HUES64 (cell line): ENCODE results near the gene MLC1. TPM values are rescaled to one million over a fixed set of nuclear protein-coding genes. Genes with fewer than 3 reads are reported as not detected.

Experiments used
- H3K27ac ChIP-seq: 2 replicates; pipeline ENCODE4 v1.7.0; 2013; ENCODE audit warnings: low read depth, low read length, inconsistent platforms
- H3K27me3 ChIP-seq: 2 replicates; pipeline ENCODE4 v1.6.1; 2013; ENCODE audit warnings: mild to moderate bottlenecking, low read length; ENCODE audit not compliant: insufficient read depth
- H3K36me3 ChIP-seq: 2 replicates; pipeline ENCODE4 v1.6.1; 2013; ENCODE audit warnings: mild to moderate bottlenecking, low read length; ENCODE audit not compliant: insufficient read depth
- H3K4me1 ChIP-seq: 2 replicates; pipeline ENCODE4 v1.6.1; 2013; ENCODE audit warnings: mild to moderate bottlenecking, low read length, moderate library complexity; ENCODE audit not compliant: insufficient read depth
- H3K4me3 ChIP-seq: 2 replicates; pipeline ENCODE4 v1.5.1; 2013; ENCODE audit warnings: mild to moderate bottlenecking, low read length, moderate library complexity
- H3K9ac ChIP-seq: 2 replicates; pipeline ENCODE4 v1.6.1; 2013; ENCODE audit warnings: mild to moderate bottlenecking, low read depth, low read length
- H3K9me3 ChIP-seq: 2 replicates; pipeline ENCODE4 v1.6.1; 2013; ENCODE audit warnings: low read depth, low read length; ENCODE audit not compliant: insufficient read depth
- WGBS: fragments of 150-250, 120-280 bp; methylation state at CpG from one replicate; pipeline ENCODE4 v1.1.7; 2013; ENCODE audit warnings: missing lambda C conversion rate; 5-methylcytosine and 5-hydroxymethylcytosine counted together
- polyA plus RNA-seq, 2 experiments: library from polyadenylated mRNA; stranded (reverse); fragments of 50-300 nt; gene quantifications; one replicate each; pipeline ENCODE4 v1.2.3, GENCODE V29; 2013

The MLC1 gene
- polyA plus RNA-seq (2013, experiment 1 of 2), result 0.35 TPM
- 0.89 TPM for polyA plus RNA-seq (2013, experiment 2 of 2)

DNA sequence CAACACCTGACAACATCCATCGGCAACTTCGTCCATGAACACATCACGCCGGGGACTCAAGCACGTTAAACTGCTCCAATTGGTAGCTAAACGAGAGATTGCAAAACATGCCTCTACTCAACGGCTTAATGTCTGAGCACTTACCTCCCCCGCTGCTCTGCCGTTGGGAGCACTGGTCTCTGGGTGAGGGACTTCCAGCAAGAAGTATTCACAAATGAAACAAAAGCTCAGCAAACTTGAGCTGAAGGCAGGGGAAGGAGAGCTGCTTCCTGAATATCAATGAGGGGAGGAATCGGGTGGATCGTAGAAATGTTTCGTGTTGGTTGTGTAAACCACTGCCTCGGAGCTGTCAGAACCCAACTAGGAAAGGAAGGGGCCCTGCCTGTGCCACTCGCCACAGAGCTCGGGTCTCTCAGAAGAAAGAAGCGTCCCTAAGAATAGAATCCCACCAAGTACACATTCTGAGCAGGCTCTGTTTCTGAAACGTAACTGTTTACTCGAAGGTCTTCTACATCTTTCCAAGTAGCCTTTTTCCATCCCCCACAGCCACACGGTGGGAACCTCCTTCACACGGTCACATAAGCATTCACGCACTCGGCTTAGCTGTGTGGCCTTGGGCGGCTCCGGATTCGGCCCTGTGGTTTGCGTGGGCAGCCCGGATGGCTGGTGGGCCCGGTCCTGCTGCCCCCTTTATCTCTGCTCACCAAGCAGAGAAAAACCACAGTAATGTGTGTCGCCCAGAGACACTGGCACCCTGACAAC, at the start of gene MLC1:
TSS of gene MLC1 (minus strand) at position 216 of the 762 bp plus-strand sequence. CDS start 524 bp downstream, outside the sequence.
- Histone ChIP-seq H3K36me3 (no peaks in the 10 kb centered on the region), H3K9ac (no peak within 1 kb of the TSS), H3K9me3 (no peaks in the 10 kb centered on the region), H3K27ac (no peak within 1 kb of the TSS), H3K4me1 (peaks cover 12% of the 10 kb centered on the region), H3K4me3 (no peak within 1 kb of the TSS), H3K27me3 (no peaks in the 10 kb centered on the region)
- WGBS, result 59% methylated on average over 29 of the region's 29 CpGs

DNA sequence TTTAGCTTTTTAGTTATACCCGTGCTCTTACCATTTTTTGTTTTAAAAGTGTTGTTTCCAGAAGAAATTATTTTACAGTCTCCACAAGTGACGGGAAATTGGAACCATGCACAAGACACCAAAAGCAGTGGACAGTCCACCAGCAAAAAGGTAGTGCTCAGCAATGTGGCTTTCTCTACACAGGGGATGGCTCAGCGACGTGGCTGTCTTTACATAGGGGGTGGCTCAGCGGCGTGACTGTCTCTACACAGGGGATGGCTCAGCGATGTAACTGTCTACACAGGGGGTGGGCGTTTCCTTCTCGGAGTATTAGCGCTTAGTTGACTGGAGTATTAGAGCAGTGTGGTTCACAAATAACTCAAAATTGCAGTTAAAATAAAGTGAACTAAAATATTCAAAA, 49.3 kb upstream of the MLC1 start:
- H3K9ac ChIP-seq, result no peak overlapping the region
- no peaks in the 10 kb centered on the region for H3K9me3 ChIP-seq
- H3K27me3 ChIP-seq, result no peaks in the 10 kb centered on the region
- no peaks in the 10 kb centered on the region for H3K36me3 ChIP-seq
- WGBS, result 91% methylated on average over 10 of the region's 10 CpGs
- no peaks in the 10 kb centered on the region for H3K4me1 ChIP-seq
- H3K4me3 ChIP-seq, result no peak overlapping the region
- H3K27ac ChIP-seq, result no peak overlapping the region

DNA sequence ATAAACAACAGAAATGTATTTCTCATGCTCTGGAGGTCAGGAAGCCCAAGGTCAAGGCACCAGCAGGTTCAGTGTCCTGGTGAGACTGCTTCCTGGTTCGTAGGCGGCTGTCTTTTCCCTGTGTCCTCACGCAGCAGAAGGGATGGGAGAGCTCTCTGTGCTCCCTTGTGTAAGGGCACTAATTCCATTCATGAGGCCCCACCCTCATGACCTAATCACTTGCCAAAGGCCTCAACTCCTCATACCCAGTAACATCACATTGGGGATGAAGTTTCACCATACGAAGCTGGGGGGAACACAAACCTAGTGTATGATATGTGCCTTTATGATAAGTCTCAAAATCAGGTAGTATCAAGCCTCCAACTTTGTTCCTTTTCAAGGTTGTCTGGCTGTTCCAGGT, 46.7 kb upstream of the MLC1 start:
- H3K4me1 ChIP-seq, result no peaks in the 10 kb centered on the region
- WGBS, result 88% methylated on average over 4 of the region's 4 CpGs
- no peak overlapping the region for H3K9ac ChIP-seq
- no peaks in the 10 kb centered on the region for H3K9me3 ChIP-seq
- H3K36me3 ChIP-seq, result no peaks in the 10 kb centered on the region
- no peak overlapping the region for H3K27ac ChIP-seq
- no peaks in the 10 kb centered on the region for H3K27me3 ChIP-seq
- H3K4me3 ChIP-seq, result no peak overlapping the region

DNA sequence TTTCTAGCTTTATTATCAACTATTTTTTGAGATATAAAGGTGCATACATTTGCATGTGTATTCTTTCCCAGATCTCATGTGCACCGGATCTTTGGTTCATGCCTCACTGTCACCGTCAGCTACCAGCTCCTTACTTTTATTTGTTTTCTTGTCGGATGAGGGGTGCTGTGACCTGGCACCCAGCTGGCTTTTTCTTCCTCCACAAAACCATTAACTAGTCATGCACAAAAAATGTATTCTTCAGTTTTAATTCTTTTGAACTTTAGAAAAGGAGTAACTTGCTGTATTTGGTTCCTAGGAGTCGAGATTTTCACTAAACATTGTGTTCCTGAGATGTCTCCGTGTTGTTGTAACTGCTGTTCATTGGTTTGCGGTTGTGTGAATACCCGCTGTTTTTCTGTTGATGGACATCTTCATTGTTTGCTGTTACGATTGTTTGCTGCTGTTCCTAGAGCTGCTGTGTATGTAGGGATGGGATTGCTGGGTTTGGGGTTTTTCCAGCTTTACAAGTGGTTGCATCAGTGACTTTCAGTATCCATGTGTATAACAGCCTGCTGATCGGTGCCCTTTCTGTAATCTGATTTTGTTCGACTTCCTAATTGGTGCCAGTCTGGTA, 44.0 kb upstream of the MLC1 start:
- Histone ChIP-seq H3K36me3 (no peaks in the 10 kb centered on the region), H3K9me3 (no peaks in the 10 kb centered on the region), H3K4me3 (no peak overlapping the region), H3K27me3 (no peaks in the 10 kb centered on the region), H3K9ac (no peak overlapping the region), H3K4me1 (no peaks in the 10 kb centered on the region), H3K27ac (no peak overlapping the region)
- 94% methylated on average over 10 of the region's 10 CpGs for WGBS

DNA sequence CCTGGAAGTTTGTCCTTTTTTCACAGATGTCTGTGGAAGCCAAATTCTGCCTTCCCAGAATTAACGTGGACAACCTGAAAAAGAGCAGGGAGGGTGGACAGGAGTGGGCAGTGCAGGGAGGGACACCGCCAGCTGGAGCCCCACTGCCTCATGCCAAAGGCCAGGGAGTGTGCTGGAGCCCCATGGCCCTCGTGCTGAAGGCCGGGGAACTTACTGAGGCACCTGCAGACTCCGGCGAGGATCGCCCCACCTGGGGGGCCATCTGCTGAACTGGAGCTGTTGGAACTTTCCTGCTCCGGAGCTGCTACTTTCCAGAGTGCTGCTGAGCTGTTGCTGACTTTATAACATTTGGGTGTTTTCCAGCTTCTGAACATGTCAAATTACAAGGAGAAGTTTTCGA, 39.8 kb upstream of the MLC1 start:
- Histone ChIP-seq H3K27ac (no peak overlapping the region), H3K27me3 (0 out of 2 replicates have a peak, but pooled peaks cover 4% of the 10 kb centered on the region), H3K36me3 (no peaks in the 10 kb centered on the region), H3K4me1 (no peaks in the 10 kb centered on the region), H3K9me3 (0 out of 2 replicates have a peak, but pooled peaks cover 6% of the 10 kb centered on the region), H3K9ac (no peak overlapping the region), H3K4me3 (no peak overlapping the region)
- 92% methylated on average over 9 of the region's 9 CpGs for WGBS

DNA sequence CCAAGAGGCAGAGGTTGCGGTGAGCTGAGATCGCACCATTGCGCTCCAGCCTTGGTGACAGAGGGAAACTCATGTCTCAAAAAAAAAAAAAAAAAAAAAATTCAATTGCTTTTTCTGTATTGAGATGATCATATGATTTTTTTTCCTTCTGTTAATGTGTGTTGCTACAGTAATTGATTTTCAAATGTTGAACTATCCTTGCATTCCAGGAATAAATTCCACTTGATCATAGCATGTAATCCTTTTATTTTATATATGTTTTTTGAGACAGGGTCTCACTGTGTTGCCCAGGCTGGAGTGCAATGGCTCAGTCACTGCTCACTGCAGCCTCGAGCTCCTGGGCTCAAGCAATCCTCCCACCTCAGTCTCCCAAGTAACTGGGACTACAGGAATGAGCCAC, 37.9 kb upstream of the MLC1 start:
- Histone ChIP-seq H3K4me1 (no peaks in the 10 kb centered on the region), H3K4me3 (no peak overlapping the region), H3K27me3 (0 out of 2 replicates have a peak, but pooled peaks cover 4% of the 10 kb centered on the region), H3K27ac (no peak overlapping the region), H3K9ac (no peak overlapping the region), H3K9me3 (0 out of 2 replicates have a peak, but pooled peaks cover 6% of the 10 kb centered on the region), H3K36me3 (no peaks in the 10 kb centered on the region)
- 95% methylated on average over 4 of the region's 4 CpGs for WGBS

DNA sequence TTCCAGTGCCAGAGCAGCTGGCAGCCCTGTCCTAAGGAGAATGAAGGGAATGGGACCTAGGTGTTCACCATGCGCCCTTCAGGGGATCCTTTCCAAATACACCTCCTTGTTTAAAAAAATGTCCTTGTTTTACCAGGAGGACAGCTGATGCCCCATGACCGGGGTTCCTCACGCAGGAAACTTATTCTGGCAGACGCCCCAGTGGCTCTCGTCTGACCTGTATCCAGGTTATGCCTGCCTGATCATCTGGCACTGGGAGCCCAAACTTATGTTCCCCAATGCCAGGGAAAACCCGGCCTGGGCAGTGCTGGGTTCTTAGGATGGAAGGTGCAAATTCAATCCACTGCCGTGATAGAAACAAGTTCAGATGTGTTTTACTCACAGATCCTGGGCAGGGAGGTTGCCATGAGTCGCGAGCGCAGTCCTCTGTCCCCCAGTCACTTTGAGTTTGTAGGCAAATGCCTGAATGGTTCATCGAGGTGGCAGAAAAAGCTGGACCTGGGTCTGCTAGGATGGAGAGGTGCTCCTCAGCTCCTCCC, 36.0 kb upstream of the MLC1 start:
- Histone ChIP-seq H3K4me1 (no peaks in the 10 kb centered on the region), H3K27me3 (0 out of 2 replicates have a peak, but pooled peaks cover 4% of the 10 kb centered on the region), H3K27ac (no peak overlapping the region), H3K9ac (no peak overlapping the region), H3K9me3 (0 out of 2 replicates have a peak, but pooled peaks cover 6% of the 10 kb centered on the region), H3K4me3 (no peak overlapping the region), H3K36me3 (no peaks in the 10 kb centered on the region)
- WGBS, result 86% methylated on average over 11 of the region's 11 CpGs

DNA sequence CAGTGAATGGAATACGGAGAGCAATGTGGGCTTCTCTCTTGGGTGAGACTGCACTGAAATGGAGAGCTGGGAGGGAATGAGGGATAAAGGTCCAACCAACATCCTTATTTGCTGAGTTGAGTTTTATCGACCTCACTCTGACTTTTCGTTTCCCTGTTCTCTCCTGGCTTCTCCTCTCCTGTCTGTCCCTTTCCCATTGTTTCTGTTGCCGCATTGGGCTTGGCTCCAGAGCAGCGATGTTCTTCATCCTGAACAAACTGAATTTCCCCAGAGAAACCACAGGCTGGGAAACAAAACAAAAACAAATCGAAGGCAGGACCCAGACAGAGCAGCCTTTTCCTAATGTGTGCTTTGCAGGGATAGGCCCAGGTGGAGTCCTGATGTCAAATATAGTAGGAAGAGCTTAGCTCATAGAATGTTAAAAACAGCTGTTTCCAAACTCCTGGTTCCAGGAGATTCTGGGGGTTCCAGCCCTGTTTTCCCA, 34.6 kb upstream of the MLC1 start:
- 89% methylated on average over 6 of the region's 6 CpGs for WGBS
- peaks cover 1% of the 10 kb centered on the region; the same call in 1 of the 2 replicates for H3K4me1 ChIP-seq
- 0 out of 2 replicates have a peak, but pooled peaks cover 4% of the 10 kb centered on the region for H3K27me3 ChIP-seq
- H3K4me3 ChIP-seq, result no peak overlapping the region
- H3K36me3 ChIP-seq, result no peaks in the 10 kb centered on the region
- H3K9me3 ChIP-seq, result 0 out of 2 replicates have a peak, but pooled peaks cover 6% of the 10 kb centered on the region
- H3K9ac ChIP-seq, result no peak overlapping the region
- no peak overlapping the region for H3K27ac ChIP-seq

DNA sequence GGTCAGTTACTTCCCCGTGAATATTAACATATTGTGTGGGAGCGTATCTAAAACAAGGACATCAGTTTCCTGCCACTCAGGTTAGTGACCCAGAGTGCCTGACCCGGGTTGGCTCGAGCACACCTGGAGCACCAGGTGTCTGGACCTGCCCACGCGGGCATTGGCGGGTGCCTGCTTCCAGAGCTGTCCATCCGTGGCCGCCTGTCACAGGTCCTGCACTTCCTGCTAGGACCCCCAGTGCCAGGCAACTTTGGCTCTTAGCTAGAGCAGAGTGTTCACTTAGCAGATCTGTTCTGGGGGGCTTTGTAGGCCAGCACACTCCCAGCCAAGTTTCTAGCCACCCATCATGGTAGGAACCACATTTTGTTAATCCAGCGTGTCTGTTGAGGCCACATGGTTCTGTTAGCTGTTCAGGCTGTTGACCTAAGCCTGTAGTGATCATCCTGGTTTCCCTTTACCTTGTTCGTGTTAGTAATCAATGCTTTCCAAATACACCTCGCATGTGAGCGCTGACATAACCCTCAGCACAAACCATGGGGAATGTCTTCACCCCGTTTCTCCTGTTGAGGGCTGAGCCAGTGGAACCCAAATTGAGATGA, 34.0 kb upstream of the MLC1 start:
- no peak overlapping the region for H3K4me3 ChIP-seq
- H3K4me1 ChIP-seq, result peaks cover 4% of the 10 kb centered on the region; the same call in 1 of the 2 replicates
- H3K36me3 ChIP-seq, result no peaks in the 10 kb centered on the region
- whole genome bisulfite sequencing, result 88% methylated on average over 14 of the region's 14 CpGs
- H3K9ac ChIP-seq, result no peak overlapping the region
- H3K27me3 ChIP-seq, result 0 out of 2 replicates have a peak, but pooled peaks cover 4% of the 10 kb centered on the region
- H3K9me3 ChIP-seq, result 0 out of 2 replicates have a peak, but pooled peaks cover 6% of the 10 kb centered on the region
- H3K27ac ChIP-seq, result no peak overlapping the region

DNA sequence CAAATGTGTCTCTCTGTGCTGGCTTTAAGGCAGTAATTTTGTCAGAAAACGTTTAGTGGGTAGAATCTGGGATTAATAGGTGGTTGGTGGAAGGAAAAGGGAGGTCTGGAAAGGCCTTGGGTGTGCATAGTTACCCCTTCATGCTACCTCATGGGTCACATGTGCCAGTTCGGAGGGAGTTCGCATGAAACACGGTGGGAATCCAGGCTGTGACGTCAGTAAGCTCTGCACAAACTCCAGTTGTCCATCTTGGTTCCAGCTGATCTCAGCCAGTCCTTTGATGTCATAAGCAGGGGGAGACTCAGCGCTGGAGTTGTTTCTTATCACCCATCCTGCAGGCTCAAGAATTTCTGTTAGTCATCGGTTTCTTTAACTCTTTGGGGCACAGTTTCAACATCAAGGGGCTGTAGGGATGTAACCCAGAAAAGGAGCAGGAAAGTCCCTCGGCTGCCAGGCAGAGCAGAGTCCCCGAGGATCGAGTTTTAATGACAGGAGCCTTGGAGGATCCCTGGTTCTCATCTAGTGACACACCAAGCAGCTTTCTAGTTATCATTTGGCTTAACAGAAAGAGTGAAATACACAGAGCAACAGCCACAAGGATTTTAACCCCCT, 33.4 kb upstream of the MLC1 start:
- 0 out of 2 replicates have a peak, but pooled peaks cover 4% of the 10 kb centered on the region for H3K9me3 ChIP-seq
- H3K27me3 ChIP-seq, result 0 out of 2 replicates have a peak, but pooled peaks cover 4% of the 10 kb centered on the region
- H3K4me1 ChIP-seq, result peaks cover 4% of the 10 kb centered on the region; the same call in 1 of the 2 replicates
- no peaks in the 10 kb centered on the region for H3K36me3 ChIP-seq
- H3K4me3 ChIP-seq, result no peak overlapping the region
- WGBS, result 65% methylated on average over 10 of the region's 10 CpGs
- H3K9ac ChIP-seq, result no peak overlapping the region
- no peak overlapping the region for H3K27ac ChIP-seq
